GM12891 (cell line): ENCODE results near the gene SEC16B.

Experiments used
- PAX5 ChIP-seq: IDR thresholded peaks from 2 replicates; pipeline ENCODE4 v1.6.1; 2011; ENCODE audit warnings: low read length, moderate library complexity, mild to moderate bottlenecking; ENCODE audit not compliant: insufficient read depth, severe bottlenecking
- POLR2A ChIP-seq: IDR thresholded peaks from 2 replicates; pipeline ENCODE4 v1.6.1; 2011; ENCODE audit warnings: low read depth, low read length, control low read depth
- POLR2AphosphoS5 ChIP-seq: IDR thresholded peaks from 2 replicates; pipeline ENCODE4 v1.6.1; 2011; ENCODE audit warnings: low read depth, low read length, control low read depth
- POU2F2 ChIP-seq: IDR thresholded peaks from 2 replicates; pipeline ENCODE4 v1.6.1; 2011; ENCODE audit warnings: low read depth, mild to moderate bottlenecking, control low read depth, low read length, moderate library complexity
- SPI1 ChIP-seq: IDR thresholded peaks from 2 replicates; pipeline ENCODE4 v1.6.1; 2011; ENCODE audit warnings: low read depth, low read length, control low read depth
- TAF1 ChIP-seq: IDR thresholded peaks from 2 replicates; pipeline ENCODE4 v1.6.1; 2011; ENCODE audit warnings: low read depth, low read length, control low read depth

GRCh38 chr1:177983077-177983476 lies 13.2 kb upstream of the SEC16B start:
- TF ChIP-seq POLR2A (no peak), SPI1 (no peak), POLR2AphosphoS5 (no peak), TAF1 (no peak), POU2F2 (no peak), PAX5 (no peak)
